ENCODE measurements around the gene APP.

DNA sequence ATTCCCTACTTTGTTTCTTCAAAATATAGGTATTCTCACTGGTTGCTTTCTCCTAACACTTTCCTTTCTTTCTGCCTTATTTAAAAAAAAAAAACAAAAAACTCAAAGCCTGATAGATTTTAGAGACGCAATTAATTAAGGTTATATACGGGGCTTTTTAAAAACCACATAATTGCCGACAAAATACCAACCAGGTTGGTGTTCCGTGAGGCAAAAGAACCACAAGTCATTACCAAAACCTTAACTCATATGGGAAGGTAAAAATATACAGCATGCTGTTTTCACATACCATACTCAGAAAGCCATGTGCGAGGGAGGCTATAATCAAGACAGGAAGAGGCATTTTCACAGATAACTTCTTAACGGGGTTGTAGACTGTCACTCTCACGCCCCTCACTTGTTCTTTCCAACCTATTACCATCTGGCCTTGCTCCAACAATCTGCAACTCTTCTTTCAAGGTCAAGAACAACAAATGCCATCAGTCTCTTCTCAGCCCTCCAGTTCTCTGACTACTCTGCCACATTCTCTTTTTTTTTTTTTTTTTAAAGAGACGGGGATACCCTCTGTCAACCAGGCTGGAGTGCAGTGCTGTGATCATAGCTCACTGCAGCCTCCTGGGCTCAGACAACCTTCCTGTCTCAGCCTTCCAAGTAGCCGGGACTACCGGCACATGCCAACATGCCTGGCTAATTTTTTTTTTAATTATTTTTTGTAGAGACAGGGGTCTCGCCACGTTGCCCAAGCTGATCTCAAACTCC, 102.6 kb downstream of the APP start:
- TF ChIP-seq, protein P1, sequence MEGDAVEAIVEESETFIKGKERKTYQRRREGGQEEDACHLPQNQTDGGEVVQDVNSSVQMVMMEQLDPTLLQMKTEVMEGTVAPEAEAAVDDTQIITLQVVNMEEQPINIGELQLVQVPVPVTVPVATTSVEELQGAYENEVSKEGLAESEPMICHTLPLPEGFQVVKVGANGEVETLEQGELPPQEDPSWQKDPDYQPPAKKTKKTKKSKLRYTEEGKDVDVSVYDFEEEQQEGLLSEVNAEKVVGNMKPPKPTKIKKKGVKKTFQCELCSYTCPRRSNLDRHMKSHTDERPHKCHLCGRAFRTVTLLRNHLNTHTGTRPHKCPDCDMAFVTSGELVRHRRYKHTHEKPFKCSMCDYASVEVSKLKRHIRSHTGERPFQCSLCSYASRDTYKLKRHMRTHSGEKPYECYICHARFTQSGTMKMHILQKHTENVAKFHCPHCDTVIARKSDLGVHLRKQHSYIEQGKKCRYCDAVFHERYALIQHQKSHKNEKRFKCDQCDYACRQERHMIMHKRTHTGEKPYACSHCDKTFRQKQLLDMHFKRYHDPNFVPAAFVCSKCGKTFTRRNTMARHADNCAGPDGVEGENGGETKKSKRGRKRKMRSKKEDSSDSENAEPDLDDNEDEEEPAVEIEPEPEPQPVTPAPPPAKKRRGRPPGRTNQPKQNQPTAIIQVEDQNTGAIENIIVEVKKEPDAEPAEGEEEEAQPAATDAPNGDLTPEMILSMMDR (IDR thresholded peaks at IDR 0.05; ENCODE audit: insufficient read depth, low read length, poor library complexity, severe bottlenecking) = no peak
- no peak for TF ChIP-seq EZH2phosphoT487 (conservative IDR thresholded peaks at IDR 0.05; ENCODE audit: low read length)
